SK-N-SH treated with all-trans-retinoic acid at 6 μM for 48 hours (cell line): ENCODE results near the gene MYO19.
"Not testable (repeated sequence)": the region's sequence is repeated elsewhere in the genome, so short reads cannot be mapped to it uniquely, and the experiment has no call there.

ENCODE experiments used
- ATAC-seq: fragments of 200-7000 bp; cut with Tn5 transposase; 3 replicates; pipeline ENCODE4 v1.9.1; 2020; ENCODE audit warnings: mild to moderate bottlenecking, moderate library complexity
- ARNTL ChIP-seq: fragments of 450-650 bp; formaldehyde crosslinking; IDR thresholded peaks from 2 replicates; pipeline ENCODE4 v1.5.0; 2020; ENCODE audit warnings: low read depth, mild to moderate bottlenecking, moderate library complexity, borderline replicate concordance
- BACH2 ChIP-seq: fragments of 250-450 bp; sonication (Bioruptor Pico); IDR thresholded peaks from 2 replicates; pipeline ENCODE4 v1.9.0; 2021; ENCODE audit warnings: mild to moderate bottlenecking, borderline replicate concordance
- CREB5 ChIP-seq: fragments of 250-450 bp; sonication (Bioruptor Pico); IDR thresholded peaks from 2 replicates; pipeline ENCODE4 v1.5.1; 2020; ENCODE audit warnings: low read depth, mild to moderate bottlenecking, moderate library complexity
- CSRNP3 ChIP-seq: fragments of 250-450 bp; sonication (Bioruptor Pico); IDR thresholded peaks from 2 replicates; pipeline ENCODE4 v1.5.1; 2021; ENCODE audit warnings: mild to moderate bottlenecking, moderate library complexity
- ESRRG ChIP-seq: fragments of 250-450 bp; sonication (Bioruptor Pico); IDR thresholded peaks from 2 replicates; pipeline ENCODE4 v1.6.1; 2021; ENCODE audit warnings: mild to moderate bottlenecking
- GLIS3 ChIP-seq: fragments of 250-450 bp; sonication (Bioruptor Pico); IDR thresholded peaks from 2 replicates; pipeline ENCODE4 v1.5.0; 2020; ENCODE audit warnings: mild to moderate bottlenecking, moderate library complexity
- ISL1 ChIP-seq: fragments of 250-450 bp; sonication (Bioruptor Pico); IDR thresholded peaks from 2 replicates; pipeline ENCODE4 v2.1.2; 2022; ENCODE audit warnings: mild to moderate bottlenecking, moderate library complexity
- OSR1 ChIP-seq: fragments of 250-450 bp; sonication (Bioruptor Pico); IDR thresholded peaks from 2 replicates; pipeline ENCODE4 v1.8.0; 2022; ENCODE audit warnings: moderate library complexity, mild to moderate bottlenecking, inconsistent platforms
- PATZ1 ChIP-seq: fragments of 250-450 bp; sonication (Bioruptor Pico); IDR thresholded peaks from 2 replicates; pipeline ENCODE4 v1.8.0; 2020; ENCODE audit warnings: mild to moderate bottlenecking, moderate library complexity, borderline replicate concordance
- POU6F1 ChIP-seq: fragments of 250-450 bp; sonication (Bioruptor Pico); IDR thresholded peaks from 2 replicates; pipeline ENCODE4 v1.8.0; 2021; ENCODE audit warnings: low read depth, mild to moderate bottlenecking, moderate library complexity, borderline replicate concordance
- RARB ChIP-seq: fragments of 250-450 bp; sonication (Bioruptor Pico); IDR thresholded peaks from 2 replicates; pipeline ENCODE4 v1.8.0; 2021; ENCODE audit warnings: mild to moderate bottlenecking, moderate library complexity
- SNAI2 ChIP-seq: fragments of 250-450 bp; sonication (Bioruptor Pico); IDR thresholded peaks from 2 replicates; pipeline ENCODE4 v1.5.0; 2020; ENCODE audit warnings: mild to moderate bottlenecking, moderate library complexity
- TCF4 ChIP-seq: fragments of 250-450 bp; sonication (Bioruptor Pico); IDR thresholded peaks from 2 replicates; pipeline ENCODE4 v1.8.0; 2021; ENCODE audit warnings: mild to moderate bottlenecking, moderate library complexity, borderline replicate concordance
- TOX ChIP-seq: fragments of 250-450 bp; sonication (Bioruptor Pico); IDR thresholded peaks from 2 replicates; pipeline ENCODE4 v1.8.0; 2021; ENCODE audit warnings: mild to moderate bottlenecking, moderate library complexity, borderline replicate concordance
- TSHZ2 ChIP-seq: fragments of 250-450 bp; sonication (Bioruptor Pico); IDR thresholded peaks from 2 replicates; pipeline ENCODE4 v1.5.0; 2020; ENCODE audit warnings: mild to moderate bottlenecking, moderate library complexity
- ZC3H10 ChIP-seq: fragments of 250-450 bp; sonication (Bioruptor Pico); IDR thresholded peaks from 2 replicates; pipeline ENCODE4 v1.5.1; 2021; ENCODE audit warnings: mild to moderate bottlenecking, moderate library complexity
- ZFP3 ChIP-seq: fragments of 250-450 bp; sonication (Bioruptor Pico); IDR thresholded peaks from 2 replicates; pipeline ENCODE4 v1.5.0; 2020; ENCODE audit warnings: mild to moderate bottlenecking, moderate library complexity
- ZFP30 ChIP-seq: fragments of 450-650 bp; formaldehyde crosslinking; IDR thresholded peaks from 2 replicates; pipeline ENCODE4 v1.5.0; 2022; ENCODE audit warnings: mild to moderate bottlenecking, moderate library complexity
- ZNF70 ChIP-seq: fragments of 450-650 bp; formaldehyde crosslinking; IDR thresholded peaks from 2 replicates; pipeline ENCODE4 v1.5.0; 2020; ENCODE audit warnings: mild to moderate bottlenecking, moderate library complexity
- ZNF8 ChIP-seq: fragments of 450-650 bp; formaldehyde crosslinking; IDR thresholded peaks from 2 replicates; pipeline ENCODE4 v1.5.0; 2020; ENCODE audit warnings: mild to moderate bottlenecking, moderate library complexity

Gene MYO19

GRCh38 chr17:36509272-36509985, 25.2 kb downstream of the MYO19 start:
- ATAC-seq, result no peak
- TF ChIP-seq PATZ1 (CRISPR knock-in tag) (no peak), POU6F1 (CRISPR knock-in tag) (no peak), ZNF8 (CRISPR knock-in tag) (no peak), TSHZ2 (CRISPR knock-in tag) (no peak), TCF4 (CRISPR knock-in tag) (no peak), RARB (CRISPR knock-in tag) (no peak), ZNF70 (CRISPR knock-in tag) (no peak), CREB5 (CRISPR knock-in tag) (no peak), ZFP3 (no peak), TOX (CRISPR knock-in tag) (no peak), ZFP30 (CRISPR knock-in tag) (no peak), ARNTL (CRISPR knock-in tag) (no peak), CSRNP3 (no peak)

GRCh38 chr17:36508439-36508838, 26.2 kb downstream of the MYO19 start:
- ATAC-seq, result not testable (repeated sequence)

- TF ChIP-seq ZC3H10 (CRISPR knock-in tag), result no peak
- no peak for TF ChIP-seq ZFP3
- TF ChIP-seq BACH2 (CRISPR knock-in tag), result no peak
- TF ChIP-seq ZNF70 (CRISPR knock-in tag), result no peak
- no peak for TF ChIP-seq CSRNP3
- no peak for TF ChIP-seq ISL1 (CRISPR knock-in tag)
- no peak for TF ChIP-seq TOX (CRISPR knock-in tag)
- TF ChIP-seq GLIS3 (CRISPR knock-in tag), result no peak
- no peak for TF ChIP-seq RARB (CRISPR knock-in tag)
- TF ChIP-seq OSR1, result no peak
- TF ChIP-seq ARNTL (CRISPR knock-in tag), result no peak
- no peak for TF ChIP-seq ESRRG (CRISPR knock-in tag)
- TF ChIP-seq ZFP30 (CRISPR knock-in tag), result no peak
- TF ChIP-seq TCF4 (CRISPR knock-in tag), result no peak
- no peak for TF ChIP-seq CREB5 (CRISPR knock-in tag)
- no peak for TF ChIP-seq ZNF8 (CRISPR knock-in tag)
- TF ChIP-seq SNAI2 (CRISPR knock-in tag), result no peak
- no peak for TF ChIP-seq POU6F1 (CRISPR knock-in tag)
- ATAC-seq, result no peak
These were observed 27.4 kb downstream of the MYO19 start for GRCh38 chr17:36507266-36507665.
